HG02885 (cell line): ENCODE data around the gene DXO.
"Not testable (repeated sequence)": the region's sequence is repeated elsewhere in the genome, so short reads cannot be mapped to it uniquely, and the experiment has no call there.

Source experiments
- ATAC-seq: cut with Tn5 transposase; IDR thresholded peaks from one replicate; pipeline ENCODE4 v1.9.1; 2021; ENCODE audit warnings: mild to moderate bottlenecking; ENCODE audit not compliant: unreplicated experiment, poor library complexity

DXO gene

DNA sequence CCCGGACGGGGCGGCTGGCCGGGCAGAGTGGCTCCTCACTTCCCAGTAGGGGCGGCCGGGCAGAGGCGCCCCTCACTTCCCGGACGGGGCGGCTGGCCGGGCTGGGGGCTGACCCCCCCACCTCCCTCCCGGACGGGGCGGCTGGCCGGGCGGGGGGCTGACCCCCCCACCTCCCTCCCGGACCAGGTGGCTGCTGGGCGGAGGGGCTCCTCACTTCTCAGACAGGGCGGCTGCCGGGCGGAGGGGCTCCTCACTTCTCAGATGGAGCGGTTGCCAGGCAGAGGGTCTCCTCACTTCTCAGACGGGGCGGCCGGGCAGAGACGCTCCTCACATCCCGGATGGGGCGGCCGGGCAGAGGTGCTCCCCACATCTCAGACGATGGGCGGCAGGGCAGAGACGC is 39.8 kb downstream of the DXO start:
- not testable (repeated sequence) for ATAC-seq

DNA sequence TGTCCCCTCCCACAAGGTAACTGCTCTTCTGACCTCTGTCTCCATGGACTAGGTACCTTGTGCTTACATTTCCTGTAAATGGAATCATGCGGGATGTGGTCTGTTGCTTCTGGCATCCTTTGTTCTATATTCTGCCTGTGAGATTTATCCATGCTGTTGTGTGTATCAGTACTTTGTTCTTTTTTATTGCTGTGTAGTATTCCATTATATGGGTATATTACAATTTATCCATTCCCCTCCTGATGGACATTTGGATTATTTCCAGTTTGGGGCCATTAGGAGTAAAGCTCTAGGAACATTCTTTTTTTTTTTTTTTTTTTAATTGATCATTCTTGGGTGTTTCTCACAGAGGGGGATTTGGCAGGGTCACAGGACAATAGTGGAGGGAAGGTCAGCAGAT is 41.0 kb downstream of the DXO start:
- ATAC-seq = no peak

DNA sequence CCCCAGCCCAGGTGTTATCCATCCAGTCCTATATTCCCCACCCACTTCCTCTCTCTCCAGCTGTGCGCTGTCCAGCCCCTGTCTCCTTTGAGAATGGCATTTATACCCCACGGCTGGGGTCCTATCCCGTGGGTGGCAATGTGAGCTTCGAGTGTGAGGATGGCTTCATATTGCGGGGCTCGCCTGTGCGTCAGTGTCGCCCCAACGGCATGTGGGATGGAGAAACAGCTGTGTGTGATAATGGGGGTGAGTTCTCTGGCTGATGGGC is 43.3 kb downstream of the DXO start:
- ATAC-seq = no peak

DNA sequence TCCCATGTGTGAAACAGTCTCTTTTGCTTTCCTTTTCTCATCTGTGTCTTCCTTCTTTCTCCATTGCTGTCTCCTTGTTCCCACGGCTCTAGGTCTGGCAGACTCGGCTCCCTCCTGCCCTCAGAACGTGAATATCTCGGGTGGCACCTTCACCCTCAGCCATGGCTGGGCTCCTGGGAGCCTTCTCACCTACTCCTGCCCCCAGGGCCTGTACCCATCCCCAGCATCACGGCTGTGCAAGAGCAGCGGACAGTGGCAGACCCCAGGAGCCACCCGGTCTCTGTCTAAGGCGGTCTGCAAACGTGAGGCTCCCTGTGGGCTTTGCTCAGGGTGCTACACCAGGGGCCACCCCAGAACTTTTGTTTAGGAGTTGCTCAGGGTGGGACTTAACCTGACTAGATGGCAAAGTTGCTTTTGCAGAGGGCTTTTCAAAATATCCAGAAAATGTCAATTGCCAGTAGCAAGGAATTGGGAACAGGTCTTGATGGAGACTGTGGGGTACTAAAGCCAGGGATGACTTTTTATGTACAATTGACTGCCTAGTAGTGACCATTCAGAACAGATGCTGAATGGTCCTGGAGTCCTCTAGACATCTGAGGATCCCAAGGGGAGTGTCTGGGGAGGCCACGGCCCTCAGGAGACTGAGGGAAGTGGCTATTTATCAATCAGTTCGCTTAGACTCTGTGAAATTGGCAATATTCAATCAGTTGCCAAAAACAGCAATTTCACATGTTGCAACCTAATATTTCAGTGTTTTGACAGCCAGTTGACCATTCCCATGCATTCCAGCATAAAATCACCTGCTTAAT is 43.9 kb downstream of the DXO start:
- ATAC-seq = no peak

DNA sequence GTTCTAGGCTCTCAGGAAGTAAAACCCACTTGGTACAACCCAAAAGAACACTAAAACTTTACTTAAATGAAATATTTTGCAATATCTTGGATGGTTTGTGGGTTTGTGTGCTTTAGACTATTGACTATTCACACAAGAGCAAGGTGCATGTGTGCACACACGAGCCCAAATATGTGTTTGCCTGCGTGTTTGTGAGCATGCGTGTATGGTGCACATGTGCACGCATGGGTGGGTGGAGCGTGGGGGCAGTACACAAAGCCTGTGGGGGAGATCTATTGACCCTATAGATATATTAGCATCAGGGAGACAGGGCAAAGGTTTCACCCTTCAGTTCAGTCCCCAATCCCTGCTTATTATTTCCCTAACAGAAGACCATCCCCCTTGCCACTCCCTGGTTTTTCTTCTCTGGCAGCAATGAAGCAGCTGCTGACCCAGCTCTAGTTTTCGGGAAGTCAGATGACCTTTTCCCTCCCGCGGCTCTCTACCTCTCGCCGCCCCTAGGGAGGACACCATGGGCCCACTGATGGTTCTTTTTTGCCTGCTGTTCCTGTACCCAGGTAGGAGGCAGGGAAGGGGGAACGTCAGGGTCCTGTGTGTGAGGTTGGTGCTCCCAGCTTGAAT is 44.6 kb downstream of the DXO start, which contains the start of gene C2:
Gene C2 (plus strand): TSS at position 476 of the 621 bp plus-strand sequence. CDS start 36 bp downstream, at position 512.
- ATAC-seq = no peak

DNA sequence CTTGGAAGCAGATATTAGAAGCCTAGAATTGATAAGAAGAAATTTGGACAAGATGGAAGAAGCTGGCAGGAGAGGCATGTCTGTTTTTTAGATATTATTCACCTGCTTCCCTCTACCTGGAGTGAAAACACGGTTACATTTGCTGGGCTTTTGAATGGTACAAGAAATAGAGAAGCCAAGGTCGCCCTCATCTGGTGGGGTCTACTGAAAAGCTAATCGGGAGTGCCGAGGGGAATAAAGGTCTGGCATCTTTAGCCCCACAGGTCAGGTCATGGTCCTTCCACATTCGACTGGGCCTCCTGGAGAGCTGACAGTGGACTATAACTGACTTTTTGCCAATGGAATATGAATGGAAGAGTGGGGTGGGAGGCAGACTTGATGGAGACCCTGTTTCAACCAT is 49.0 kb downstream of the DXO start:
- no peak for ATAC-seq

DNA sequence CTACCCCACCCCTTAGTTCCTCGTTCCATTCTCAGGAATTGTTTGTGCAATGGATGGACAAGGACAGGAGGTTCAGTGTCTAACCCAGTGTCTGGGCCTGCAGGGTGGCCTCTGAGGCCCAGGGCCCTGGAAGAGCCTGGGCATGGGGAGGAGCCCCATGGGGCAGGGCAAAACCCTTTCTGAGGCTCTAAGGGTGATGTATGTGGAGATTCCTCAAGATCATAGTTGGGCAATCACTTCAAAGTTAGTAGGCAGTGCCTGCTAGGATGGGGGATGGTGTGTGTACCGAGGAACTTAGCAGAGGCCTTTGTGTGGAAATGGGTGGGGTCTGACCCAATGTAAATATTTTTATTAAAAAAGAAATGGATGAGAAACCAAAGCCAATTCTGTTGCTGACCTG is 51.1 kb downstream of the DXO start:
- no peak for ATAC-seq
